Endothelial cell (in vitro differentiated cells): ENCODE data around the gene RANBP17. TPM values are rescaled to one million over a fixed set of nuclear protein-coding genes. Genes with fewer than 3 reads are reported as not detected.

Experiments
- DNase-seq: peaks from one replicate; pipeline ENCODE4 v3.0.0; 2021; ENCODE audit warnings: low spot score
- H3K27ac Mint-ChIP-seq: one replicate; pipeline ENCODE4 v1.8.0; 2021; ENCODE audit warnings: mixed read lengths, inconsistent platforms; ENCODE audit not compliant: unreplicated experiment
- H3K27me3 Mint-ChIP-seq: one replicate; pipeline ENCODE4 v1.8.0; 2021; ENCODE audit warnings: mild to moderate bottlenecking, moderate library complexity, mixed read lengths, inconsistent platforms; ENCODE audit not compliant: unreplicated experiment
- H3K36me3 Mint-ChIP-seq: one replicate; pipeline ENCODE4 v1.8.0; 2021; ENCODE audit warnings: mild to moderate bottlenecking, low read depth, mixed read lengths, inconsistent platforms; ENCODE audit not compliant: unreplicated experiment
- H3K4me1 Mint-ChIP-seq: one replicate; pipeline ENCODE4 v1.8.0; 2021; ENCODE audit warnings: mild to moderate bottlenecking, mixed read lengths, inconsistent platforms; ENCODE audit not compliant: unreplicated experiment
- H3K4me3 Mint-ChIP-seq: one replicate; pipeline ENCODE4 v1.8.0; 2021; ENCODE audit warnings: mild to moderate bottlenecking, mixed read lengths, inconsistent platforms; ENCODE audit not compliant: unreplicated experiment
- H3K9me3 Mint-ChIP-seq: one replicate; pipeline ENCODE4 v1.8.0; 2021; ENCODE audit warnings: mixed read lengths, inconsistent platforms; ENCODE audit not compliant: unreplicated experiment
- total RNA-seq: library from RNA; stranded (reverse); fragmentation: NEBNext Ultra II Directional; extraction: Animal tissue kit (Norgen Biotek cat#: 25700); gene quantifications from one replicate; pipeline ENCODE4 v1.2.1, GENCODE V29; 2021; ENCODE audit not compliant: unreplicated experiment
- TF ChIP-seq, protein P1 (sequence below): fragments of 200-600 bp; sonication (generic); IDR thresholded peaks from one replicate; pipeline ENCODE4 v1.5.0; 2021; ENCODE audit warnings: antibody characterized with exemption; ENCODE audit not compliant: unreplicated experiment

Gene RANBP17
- total RNA-seq, 1 donor from 2014 or later, result 22.7 TPM

DNA sequence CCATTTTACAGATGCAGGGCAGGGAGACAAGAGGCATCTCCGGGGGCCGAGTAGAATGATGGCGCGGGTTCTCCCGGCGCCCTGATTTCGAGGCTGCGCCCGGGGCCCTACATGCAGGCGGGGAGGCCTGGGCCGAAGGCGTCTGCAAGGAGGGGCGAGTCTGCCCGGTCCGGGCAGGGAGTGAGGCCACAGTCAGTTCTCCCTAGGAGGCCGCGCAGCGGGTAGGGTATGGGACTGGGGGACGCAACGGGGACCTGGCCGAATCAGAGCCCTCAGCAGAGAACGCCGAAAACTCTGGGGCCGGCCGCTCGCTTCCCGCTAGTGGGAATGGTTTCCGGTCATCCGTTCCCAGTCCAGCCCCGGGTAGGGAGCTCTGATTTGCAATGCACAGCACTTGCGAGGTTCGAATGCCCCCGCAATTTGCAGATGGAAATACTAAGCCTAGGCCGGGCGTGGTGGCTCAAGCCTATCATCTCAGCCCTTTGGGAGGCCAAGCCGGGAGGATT lies 453.6 kb downstream of the RANBP17 start:
- Mint-ChIP-seq H3K27ac (no peak overlapping the region), H3K4me3 (no peak overlapping the region), H3K36me3 (peaks cover 5% of the 10 kb centered on the region), H3K9me3 (no peaks in the 10 kb centered on the region), H3K27me3 (peaks cover 44% of the 10 kb centered on the region), H3K4me1 (peaks cover 18% of the 10 kb centered on the region)
- TF ChIP-seq, protein P1, sequence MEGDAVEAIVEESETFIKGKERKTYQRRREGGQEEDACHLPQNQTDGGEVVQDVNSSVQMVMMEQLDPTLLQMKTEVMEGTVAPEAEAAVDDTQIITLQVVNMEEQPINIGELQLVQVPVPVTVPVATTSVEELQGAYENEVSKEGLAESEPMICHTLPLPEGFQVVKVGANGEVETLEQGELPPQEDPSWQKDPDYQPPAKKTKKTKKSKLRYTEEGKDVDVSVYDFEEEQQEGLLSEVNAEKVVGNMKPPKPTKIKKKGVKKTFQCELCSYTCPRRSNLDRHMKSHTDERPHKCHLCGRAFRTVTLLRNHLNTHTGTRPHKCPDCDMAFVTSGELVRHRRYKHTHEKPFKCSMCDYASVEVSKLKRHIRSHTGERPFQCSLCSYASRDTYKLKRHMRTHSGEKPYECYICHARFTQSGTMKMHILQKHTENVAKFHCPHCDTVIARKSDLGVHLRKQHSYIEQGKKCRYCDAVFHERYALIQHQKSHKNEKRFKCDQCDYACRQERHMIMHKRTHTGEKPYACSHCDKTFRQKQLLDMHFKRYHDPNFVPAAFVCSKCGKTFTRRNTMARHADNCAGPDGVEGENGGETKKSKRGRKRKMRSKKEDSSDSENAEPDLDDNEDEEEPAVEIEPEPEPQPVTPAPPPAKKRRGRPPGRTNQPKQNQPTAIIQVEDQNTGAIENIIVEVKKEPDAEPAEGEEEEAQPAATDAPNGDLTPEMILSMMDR, result no peak
- no peak for DNase-seq

DNA sequence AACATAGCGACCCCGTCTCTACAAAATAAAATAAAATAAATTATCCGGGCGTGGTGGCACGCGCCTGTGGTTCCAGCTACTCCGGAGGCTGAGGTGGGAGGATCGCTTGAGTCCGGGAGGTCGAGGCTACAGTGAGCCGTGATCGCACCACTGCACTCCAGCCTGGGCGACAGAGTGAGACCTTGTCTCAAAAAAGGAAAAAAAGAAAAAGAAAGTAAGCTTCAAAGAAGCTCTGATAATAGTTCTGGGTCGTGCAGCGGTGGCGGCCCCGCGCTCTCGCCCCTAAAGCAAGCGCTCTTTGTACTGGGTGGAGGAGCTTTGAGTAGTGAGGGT lies 454.1 kb downstream of the RANBP17 start:
- no peak overlapping the region for H3K4me3 Mint-ChIP-seq
- peaks cover 39% of the 10 kb centered on the region for H3K27me3 Mint-ChIP-seq
- no peaks in the 10 kb centered on the region for H3K9me3 Mint-ChIP-seq
- H3K36me3 Mint-ChIP-seq, result peaks cover 5% of the 10 kb centered on the region
- H3K4me1 Mint-ChIP-seq, result peaks cover 16% of the 10 kb centered on the region
- no peak overlapping the region for H3K27ac Mint-ChIP-seq
- no peak for DNase-seq
- TF ChIP-seq, protein P1, result no peak

DNA sequence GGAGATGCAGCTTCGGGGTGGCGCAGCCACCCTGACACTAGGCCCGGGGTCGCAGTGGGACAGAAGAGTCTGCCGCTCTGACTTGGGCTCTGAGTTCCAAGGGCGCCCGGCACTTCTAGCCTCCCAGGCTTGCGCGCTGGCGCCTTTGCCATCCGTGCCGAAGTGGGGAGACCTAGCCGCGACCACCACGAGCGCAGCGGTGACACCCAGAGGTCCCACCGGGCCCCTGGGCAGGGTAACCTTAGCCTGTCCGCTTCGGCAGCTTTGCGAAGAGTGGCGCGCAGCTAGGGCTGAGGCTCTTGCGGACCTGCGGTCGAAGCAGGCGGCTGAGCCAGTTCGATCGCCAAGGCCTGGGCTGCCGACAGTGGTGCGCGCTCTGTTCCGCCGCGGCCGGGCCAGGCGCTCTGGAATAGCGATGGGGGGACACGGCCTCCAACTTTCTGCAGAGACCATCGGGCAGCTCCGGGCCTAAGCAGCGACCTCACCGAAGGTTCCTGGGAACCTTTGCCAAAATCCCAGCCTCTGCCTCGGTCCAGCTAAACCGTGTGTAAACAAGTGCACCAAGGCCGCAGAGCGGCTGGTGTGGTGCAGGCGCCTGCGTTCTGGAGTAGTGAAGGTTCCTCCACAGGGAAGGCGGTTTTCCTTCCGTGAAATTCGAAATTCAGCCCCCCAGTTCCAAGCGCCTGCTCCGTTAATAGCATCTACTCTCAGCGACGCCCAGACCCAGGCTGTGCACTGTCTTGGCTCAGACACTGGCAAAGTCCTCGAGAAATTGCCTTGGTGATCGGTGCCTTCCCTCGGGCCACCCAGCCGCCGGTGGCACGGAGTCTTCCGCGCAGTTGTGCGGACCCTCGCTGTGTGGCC lies 454.7 kb downstream of the RANBP17 start:
- Mint-ChIP-seq H3K4me1 (peaks cover 16% of the 10 kb centered on the region), H3K27me3 (peaks cover 39% of the 10 kb centered on the region), H3K36me3 (peaks cover 5% of the 10 kb centered on the region), H3K4me3 (no peak overlapping the region), H3K27ac (no peak overlapping the region), H3K9me3 (peaks cover 4% of the 10 kb centered on the region)
- DNase-seq, result peak; percentile 40
- TF ChIP-seq, protein P1, result no peak

DNA sequence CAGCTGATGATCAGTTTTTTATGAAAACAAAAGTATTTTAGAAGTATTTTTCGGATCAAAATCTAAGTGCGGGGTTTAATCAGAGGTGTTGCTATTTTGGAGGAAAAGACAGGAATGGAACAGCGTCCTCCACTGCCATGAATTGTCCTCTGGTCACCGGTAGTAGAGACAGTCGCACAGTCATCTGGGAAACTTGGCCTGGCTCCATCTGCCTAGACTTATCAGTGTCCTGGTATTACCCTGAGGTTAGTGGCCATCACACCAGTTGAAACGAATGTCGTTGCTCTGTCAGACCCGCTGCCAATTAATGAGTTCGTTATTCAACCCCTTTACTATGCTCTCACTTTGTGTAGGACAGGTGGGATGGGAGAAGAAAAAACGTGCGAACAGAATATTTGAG lies 455.4 kb downstream of the RANBP17 start:
- H3K36me3 Mint-ChIP-seq, result peaks cover 5% of the 10 kb centered on the region

DNA sequence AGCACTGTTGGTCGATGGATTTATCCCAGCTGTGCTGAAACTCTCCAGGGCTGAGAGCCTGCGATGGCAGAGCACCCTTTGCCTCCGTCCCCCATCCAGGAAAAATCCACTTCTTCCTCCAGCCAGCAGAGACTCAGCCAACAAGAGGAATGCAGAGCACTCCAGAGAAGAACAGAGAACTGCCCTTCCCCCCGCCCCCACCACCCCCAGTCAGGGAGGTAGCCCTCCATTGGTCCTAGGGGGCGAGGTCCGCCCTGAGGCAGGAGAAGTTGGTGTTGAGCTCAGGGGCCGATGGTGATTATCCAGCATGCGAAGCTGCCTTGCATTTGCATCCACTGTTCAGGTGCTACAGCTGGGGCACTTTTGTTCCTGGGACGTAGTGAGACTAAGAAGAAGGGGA lies 456.2 kb downstream of the RANBP17 start:
- no peak overlapping the region for H3K4me3 Mint-ChIP-seq
- no peak overlapping the region for H3K27ac Mint-ChIP-seq
- DNase-seq, result no peak

More for the DNA sequence above, 455.4 kb downstream of the RANBP17 start:
- H3K4me3 Mint-ChIP-seq, result no peak overlapping the region
- DNase-seq, result no peak
- no peak overlapping the region for H3K27ac Mint-ChIP-seq
- peaks cover 16% of the 10 kb centered on the region for H3K4me1 Mint-ChIP-seq
- peaks cover 5% of the 10 kb centered on the region for H3K9me3 Mint-ChIP-seq
- TF ChIP-seq, protein P1, result no peak
- H3K27me3 Mint-ChIP-seq, result peaks cover 39% of the 10 kb centered on the region

More for the DNA sequence above, 456.2 kb downstream of the RANBP17 start:
- Mint-ChIP-seq H3K27me3 (peaks cover 32% of the 10 kb centered on the region), H3K9me3 (peaks cover 5% of the 10 kb centered on the region), H3K4me1 (peaks cover 11% of the 10 kb centered on the region), H3K36me3 (peaks cover 1% of the 10 kb centered on the region)
- TF ChIP-seq, protein P1, result no peak
